Fibroblast of the aortic adventitia (primary cell): ENCODE data around the gene SF3B1. TPM values are rescaled to one million over a fixed set of nuclear protein-coding genes. Genes with fewer than 3 reads are reported as not detected.
"Not testable (repeated sequence)": the region's sequence is repeated elsewhere in the genome, so short reads cannot be mapped to it uniquely, and the experiment has no call there.

ENCODE experiments used
- DNase-seq: peaks from one replicate; pipeline ENCODE4 v3.0.0-alpha.2; 2010; ENCODE audit warnings: low read depth
- H3K4me3 ChIP-seq: 2 replicates; pipeline ENCODE4 v1.5.1; 2011; ENCODE audit warnings: low read depth, mild to moderate bottlenecking, control low read depth, low read length, moderate library complexity
- total RNA-seq: library from RNA; depleted of rRNA; stranded (reverse); fragments of >200 nt; gene quantifications from 2 replicates; pipeline ENCODE4 v1.2.3, GENCODE V29; 2012; ENCODE audit warnings: low replicate concordance
- TF ChIP-seq, protein P1 (sequence below): IDR thresholded peaks from 2 replicates; pipeline ENCODE4 v1.5.1; 2011; ENCODE audit warnings: mild to moderate bottlenecking, low read length, control low read depth, inconsistent platforms; ENCODE audit not compliant: insufficient read depth

SF3B1 gene, protein sequence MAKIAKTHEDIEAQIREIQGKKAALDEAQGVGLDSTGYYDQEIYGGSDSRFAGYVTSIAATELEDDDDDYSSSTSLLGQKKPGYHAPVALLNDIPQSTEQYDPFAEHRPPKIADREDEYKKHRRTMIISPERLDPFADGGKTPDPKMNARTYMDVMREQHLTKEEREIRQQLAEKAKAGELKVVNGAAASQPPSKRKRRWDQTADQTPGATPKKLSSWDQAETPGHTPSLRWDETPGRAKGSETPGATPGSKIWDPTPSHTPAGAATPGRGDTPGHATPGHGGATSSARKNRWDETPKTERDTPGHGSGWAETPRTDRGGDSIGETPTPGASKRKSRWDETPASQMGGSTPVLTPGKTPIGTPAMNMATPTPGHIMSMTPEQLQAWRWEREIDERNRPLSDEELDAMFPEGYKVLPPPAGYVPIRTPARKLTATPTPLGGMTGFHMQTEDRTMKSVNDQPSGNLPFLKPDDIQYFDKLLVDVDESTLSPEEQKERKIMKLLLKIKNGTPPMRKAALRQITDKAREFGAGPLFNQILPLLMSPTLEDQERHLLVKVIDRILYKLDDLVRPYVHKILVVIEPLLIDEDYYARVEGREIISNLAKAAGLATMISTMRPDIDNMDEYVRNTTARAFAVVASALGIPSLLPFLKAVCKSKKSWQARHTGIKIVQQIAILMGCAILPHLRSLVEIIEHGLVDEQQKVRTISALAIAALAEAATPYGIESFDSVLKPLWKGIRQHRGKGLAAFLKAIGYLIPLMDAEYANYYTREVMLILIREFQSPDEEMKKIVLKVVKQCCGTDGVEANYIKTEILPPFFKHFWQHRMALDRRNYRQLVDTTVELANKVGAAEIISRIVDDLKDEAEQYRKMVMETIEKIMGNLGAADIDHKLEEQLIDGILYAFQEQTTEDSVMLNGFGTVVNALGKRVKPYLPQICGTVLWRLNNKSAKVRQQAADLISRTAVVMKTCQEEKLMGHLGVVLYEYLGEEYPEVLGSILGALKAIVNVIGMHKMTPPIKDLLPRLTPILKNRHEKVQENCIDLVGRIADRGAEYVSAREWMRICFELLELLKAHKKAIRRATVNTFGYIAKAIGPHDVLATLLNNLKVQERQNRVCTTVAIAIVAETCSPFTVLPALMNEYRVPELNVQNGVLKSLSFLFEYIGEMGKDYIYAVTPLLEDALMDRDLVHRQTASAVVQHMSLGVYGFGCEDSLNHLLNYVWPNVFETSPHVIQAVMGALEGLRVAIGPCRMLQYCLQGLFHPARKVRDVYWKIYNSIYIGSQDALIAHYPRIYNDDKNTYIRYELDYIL
- total RNA-seq: 243 and 314 TPM in 2 replicates

DNA sequence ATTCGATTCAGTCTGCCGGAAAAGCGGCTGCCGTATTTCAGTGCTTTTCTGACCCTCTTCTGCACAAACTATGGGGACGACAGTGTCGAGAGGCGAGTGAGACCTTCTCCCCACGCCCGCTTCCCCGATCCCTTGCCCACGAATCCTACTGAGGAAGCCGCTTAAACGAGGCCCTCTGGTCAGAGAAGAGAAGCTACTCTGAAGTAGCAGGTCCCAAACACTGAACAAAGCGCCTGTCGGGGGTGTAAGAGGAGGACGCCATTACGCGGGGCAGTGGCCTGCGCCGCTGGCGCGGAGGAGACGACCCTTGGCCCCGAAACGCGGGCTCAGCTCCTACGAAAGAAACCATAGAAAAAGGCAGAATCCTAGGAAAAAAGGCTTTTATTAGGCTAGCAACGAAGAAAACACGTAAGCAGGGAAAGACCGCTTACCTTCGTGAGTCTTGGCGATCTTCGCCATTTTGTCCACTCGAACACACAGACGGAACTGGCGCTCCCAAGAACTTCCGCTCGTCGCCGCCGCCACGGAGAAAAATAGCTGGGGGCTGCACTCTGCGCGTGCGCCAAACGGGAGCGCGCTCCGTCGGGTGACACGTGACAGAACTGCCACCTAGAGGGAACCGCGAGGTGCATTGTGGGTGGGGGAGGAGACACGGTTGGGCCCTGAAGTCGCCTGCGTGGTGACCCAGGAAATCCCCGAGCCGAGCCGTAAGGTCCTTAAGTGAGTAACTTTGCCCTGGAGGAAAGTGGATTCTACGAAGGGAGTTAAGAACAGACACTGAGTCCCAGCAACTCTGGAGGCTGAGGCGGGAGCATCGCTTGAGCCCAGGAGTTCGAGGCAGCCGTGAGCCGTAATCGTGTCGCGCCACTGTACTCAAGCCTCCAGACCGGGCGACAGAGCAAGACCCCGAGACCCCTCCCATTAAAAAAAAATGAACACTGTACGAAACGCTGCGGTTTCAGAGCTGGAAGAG, at the start of gene SF3B1:
Gene SF3B1, minus strand, starts transcription at position 488 of the 973 bp plus-strand sequence. Its CDS starts 29 bp downstream, at position 459.
- peak within 1 kb of the TSS; percentile 89 for H3K4me3 ChIP-seq
- peak; percentile 97 for DNase-seq
- TF ChIP-seq, protein P1, sequence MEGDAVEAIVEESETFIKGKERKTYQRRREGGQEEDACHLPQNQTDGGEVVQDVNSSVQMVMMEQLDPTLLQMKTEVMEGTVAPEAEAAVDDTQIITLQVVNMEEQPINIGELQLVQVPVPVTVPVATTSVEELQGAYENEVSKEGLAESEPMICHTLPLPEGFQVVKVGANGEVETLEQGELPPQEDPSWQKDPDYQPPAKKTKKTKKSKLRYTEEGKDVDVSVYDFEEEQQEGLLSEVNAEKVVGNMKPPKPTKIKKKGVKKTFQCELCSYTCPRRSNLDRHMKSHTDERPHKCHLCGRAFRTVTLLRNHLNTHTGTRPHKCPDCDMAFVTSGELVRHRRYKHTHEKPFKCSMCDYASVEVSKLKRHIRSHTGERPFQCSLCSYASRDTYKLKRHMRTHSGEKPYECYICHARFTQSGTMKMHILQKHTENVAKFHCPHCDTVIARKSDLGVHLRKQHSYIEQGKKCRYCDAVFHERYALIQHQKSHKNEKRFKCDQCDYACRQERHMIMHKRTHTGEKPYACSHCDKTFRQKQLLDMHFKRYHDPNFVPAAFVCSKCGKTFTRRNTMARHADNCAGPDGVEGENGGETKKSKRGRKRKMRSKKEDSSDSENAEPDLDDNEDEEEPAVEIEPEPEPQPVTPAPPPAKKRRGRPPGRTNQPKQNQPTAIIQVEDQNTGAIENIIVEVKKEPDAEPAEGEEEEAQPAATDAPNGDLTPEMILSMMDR: no peak

DNA sequence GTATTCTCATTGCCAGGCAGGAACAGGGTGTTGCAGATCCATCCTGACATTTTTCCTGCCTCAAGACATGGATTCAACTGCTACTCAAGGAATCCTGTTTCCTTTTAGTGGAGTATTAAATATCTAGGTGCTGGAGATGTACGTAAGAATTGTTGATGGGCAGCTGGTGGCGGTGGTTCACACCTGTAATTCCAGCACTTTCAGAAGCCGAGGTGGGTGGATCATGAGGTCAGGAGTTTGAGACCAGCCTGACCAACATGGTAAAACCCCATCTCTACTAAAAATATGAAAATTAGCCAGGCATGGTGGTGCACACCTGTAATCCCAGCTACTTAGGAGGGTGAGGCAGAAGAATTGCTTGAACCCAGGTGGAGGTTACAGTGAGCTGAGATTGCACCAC, 49.4 kb upstream of the SF3B1 start:
- not testable (repeated sequence) for H3K4me3 ChIP-seq, DNase-seq

DNA sequence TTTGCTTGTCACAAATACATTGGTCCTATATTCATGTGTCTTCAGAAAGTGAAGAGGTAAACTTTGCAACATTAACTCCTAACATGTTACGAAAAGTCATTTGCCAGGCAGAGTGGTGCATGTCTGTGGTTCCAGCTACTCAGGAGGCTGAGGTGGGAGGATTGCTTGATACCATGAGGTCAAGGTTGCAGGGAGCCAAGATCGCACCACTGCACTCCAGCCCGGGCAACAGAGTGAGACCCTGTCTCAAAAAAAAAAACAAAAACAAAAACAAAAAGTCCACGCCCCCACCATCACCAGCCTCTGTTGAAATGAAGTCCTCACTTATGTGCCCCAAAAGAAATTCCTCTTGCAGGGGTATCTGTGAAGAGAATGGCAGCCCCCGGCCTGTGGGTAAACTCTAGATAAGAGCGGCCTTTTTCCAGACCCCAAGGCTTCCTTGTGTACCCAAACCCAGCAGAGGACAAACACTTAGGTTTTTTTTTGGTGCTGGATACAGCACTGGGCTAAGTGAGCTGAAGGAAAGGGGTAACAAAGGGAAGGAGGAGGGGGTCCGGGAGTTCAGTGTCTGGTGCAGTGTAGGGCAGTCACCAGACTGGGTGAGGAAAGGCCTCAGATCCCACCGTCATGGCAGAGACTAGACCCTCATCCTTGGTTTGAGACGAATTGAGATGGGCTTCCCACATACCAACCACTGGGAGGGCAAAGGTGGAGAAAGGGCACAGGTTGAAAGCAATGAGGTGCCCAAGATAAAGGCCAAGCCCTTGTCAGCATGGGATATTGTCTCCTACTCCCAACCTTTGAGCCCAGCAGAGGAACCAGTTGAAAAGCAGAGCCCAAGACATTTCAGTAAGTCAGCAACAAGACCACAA, 45.6 kb upstream of the SF3B1 start:
- TF ChIP-seq, protein P1: no peak
- DNase-seq: no peak

DNA sequence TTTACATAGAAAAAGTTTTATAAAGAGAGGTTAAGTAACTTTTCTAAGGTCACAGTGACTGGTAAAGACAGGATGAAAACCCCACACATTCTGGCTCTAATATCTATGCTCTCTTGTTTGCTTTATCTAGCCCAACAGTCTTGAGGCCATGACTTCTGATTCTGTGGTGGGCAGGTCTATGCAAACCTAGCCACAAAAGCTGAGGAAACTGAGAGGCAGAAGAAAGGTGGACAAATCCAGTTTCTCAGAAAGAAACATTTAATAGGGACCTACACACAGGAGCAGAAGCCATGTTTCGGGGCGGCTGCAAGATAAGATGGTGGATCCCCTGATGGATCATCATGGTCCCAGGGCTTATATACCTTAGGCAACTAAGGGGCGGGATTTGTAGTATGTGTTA, 43.0 kb upstream of the SF3B1 start:
- TF ChIP-seq, protein P1: no peak
- H3K4me3 ChIP-seq: no peak overlapping the region
- no peak for DNase-seq

More for the DNA sequence above, 45.6 kb upstream of the SF3B1 start:
- no peak overlapping the region for H3K4me3 ChIP-seq

DNA sequence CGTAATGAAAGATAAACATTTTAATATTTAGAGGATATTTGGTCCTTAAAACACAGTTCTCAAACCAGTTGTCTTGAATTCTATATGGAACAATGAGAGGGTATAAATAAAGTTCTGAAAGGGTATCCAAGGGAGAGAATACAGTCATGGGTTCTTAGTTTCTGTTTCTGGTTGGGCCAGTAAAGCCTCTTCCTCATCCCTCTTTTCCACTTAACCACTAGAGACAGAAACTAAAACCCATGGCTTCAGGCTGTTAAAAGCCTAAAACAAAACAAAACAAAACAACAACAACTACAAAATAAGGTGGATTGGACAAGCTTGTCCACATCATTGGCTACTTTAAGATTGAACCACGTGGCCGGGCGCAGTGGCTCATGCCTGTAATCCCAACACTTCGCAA, 37.3 kb upstream of the SF3B1 start:
- TF ChIP-seq, protein P1: no peak
- DNase-seq: no peak
- H3K4me3 ChIP-seq: no peak overlapping the region

DNA sequence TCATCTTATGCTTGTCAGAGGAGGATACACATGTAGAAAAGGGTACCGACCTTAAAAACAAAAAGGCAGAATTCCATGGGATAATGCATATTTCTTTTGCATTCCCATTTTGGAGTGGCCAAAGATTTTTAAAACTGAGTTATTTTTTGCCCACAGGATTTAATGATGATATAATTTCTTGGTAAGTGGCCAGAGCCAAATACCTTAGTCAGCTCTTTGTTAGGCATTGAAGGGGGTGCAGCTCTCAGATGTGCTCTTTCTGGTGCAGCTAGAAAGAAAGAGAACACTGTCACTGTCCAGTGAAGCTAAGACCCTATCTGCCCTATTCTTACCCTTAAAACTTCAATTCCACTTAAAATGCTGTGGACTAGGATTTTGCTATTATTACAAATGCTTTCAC, 29.3 kb upstream of the SF3B1 start:
- TF ChIP-seq, protein P1: no peak
- peak; percentile 33 for DNase-seq
- no peak overlapping the region for H3K4me3 ChIP-seq
